Mammary epithelial cell (primary cell): ENCODE results near the gene MEF2B.

Experiments
- CTCF ChIP-seq, 2 donors: IDR thresholded peaks in 1 of 2; conservative IDR thresholded peaks in 1 of 2; 2 replicates each; pipeline ENCODE4 v1.5.1; 2011 to 2012; ENCODE audit warnings: inconsistent platforms in 2 of 2, low read length in 2 of 2, mild to moderate bottlenecking in 2 of 2, control low read depth in 1 of 2, low read depth in 1 of 2; ENCODE audit not compliant: insufficient read depth in 1 of 2; ENCODE audit errors: extremely low read depth in 1 of 2
- EZH2 ChIP-seq: IDR thresholded peaks from 2 replicates; pipeline ENCODE4 v1.6.1; 2012; ENCODE audit warnings: low read length, inconsistent platforms, borderline replicate concordance

DNA sequence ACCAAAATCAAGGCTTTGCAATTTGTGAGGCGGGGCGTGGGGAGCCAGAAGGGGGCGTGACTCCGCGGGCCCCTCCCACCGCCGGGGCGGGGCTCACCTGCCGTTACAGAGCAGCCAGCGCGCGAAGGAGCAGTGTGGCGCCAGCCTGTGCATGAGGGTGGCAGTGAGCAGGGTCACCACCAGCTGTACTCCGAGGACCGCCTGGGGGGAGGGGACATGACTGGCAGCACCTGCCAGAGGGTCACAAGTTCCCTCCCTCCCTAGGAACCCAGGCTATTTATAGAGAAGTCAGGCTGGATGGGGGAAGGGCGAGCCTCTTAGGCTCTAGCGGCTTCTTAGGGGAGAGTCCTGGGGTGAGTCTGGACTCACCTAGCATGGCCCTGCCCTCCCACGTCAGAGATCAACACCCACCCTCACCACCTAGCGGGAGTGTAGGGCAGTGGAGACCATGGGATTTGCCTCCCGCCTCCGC is 35.3 kb downstream of the MEF2B start:
- TF ChIP-seq EZH2 (no peak), CTCF (conservative IDR thresholded peaks at IDR 0.05 in 1 of 2, IDR thresholded peaks at IDR 0.05 in 1 of 2; ENCODE audit: extremely low read depth in 1 of 2, insufficient read depth in 1 of 2, low read depth in 1 of 2, low read length in 2 of 2) (no peak)
